ENCODE measurements around the gene SYNPO.

SYNPO gene

GRCh38 chr5:150641006-150641570 is 628 bp downstream of the SYNPO start:
- H3K36me3 ChIP-seq (ENCODE audit: control insufficient read depth, insufficient read depth, low read length), result no peaks in the 10 kb centered on the region
- no peaks in the 10 kb centered on the region for H3K9me3 ChIP-seq (ENCODE audit: control insufficient read depth, low read length)
- H3K27ac ChIP-seq (ENCODE audit: insufficient read depth, low read length, poor library complexity, severe bottlenecking), result no peak overlapping the region
- H3K4me3 ChIP-seq (ENCODE audit: insufficient read depth, low read depth, low read length, poor library complexity, severe bottlenecking), result no peak overlapping the region
- no peaks in the 10 kb centered on the region for H3K27me3 ChIP-seq (replicated peaks; ENCODE audit: control insufficient read depth, insufficient read depth, low read length, poor library complexity, severe bottlenecking)
- no peaks in the 10 kb centered on the region for H3K4me1 ChIP-seq (ENCODE audit: control insufficient read depth, insufficient read depth, low read length, poor library complexity, severe bottlenecking)
- DNase-seq, result no peak

GRCh38 chr5:150641824-150642566 is 1.5 kb downstream of the SYNPO start:
- H3K27me3 ChIP-seq (replicated peaks; ENCODE audit: control insufficient read depth, insufficient read depth, low read length, poor library complexity, severe bottlenecking), result no peaks in the 10 kb centered on the region
- DNase-seq, result no peak
- no peak overlapping the region for H3K27ac ChIP-seq (ENCODE audit: insufficient read depth, low read length, poor library complexity, severe bottlenecking)
- H3K4me1 ChIP-seq (ENCODE audit: control insufficient read depth, insufficient read depth, low read length, poor library complexity, severe bottlenecking), result no peaks in the 10 kb centered on the region
- H3K36me3 ChIP-seq (ENCODE audit: control insufficient read depth, insufficient read depth, low read length), result no peaks in the 10 kb centered on the region
- H3K9me3 ChIP-seq (ENCODE audit: control insufficient read depth, low read length), result no peaks in the 10 kb centered on the region
- H3K4me3 ChIP-seq (ENCODE audit: insufficient read depth, low read depth, low read length, poor library complexity, severe bottlenecking), result no peak overlapping the region

- Histone ChIP-seq H3K27ac (ENCODE audit: insufficient read depth, low read length, poor library complexity, severe bottlenecking) (no peak overlapping the region), H3K27me3 (replicated peaks; ENCODE audit: control insufficient read depth, insufficient read depth, low read length, poor library complexity, severe bottlenecking) (no peaks in the 10 kb centered on the region), H3K36me3 (ENCODE audit: control insufficient read depth, insufficient read depth, low read length) (no peaks in the 10 kb centered on the region), H3K4me3 (ENCODE audit: insufficient read depth, low read depth, low read length, poor library complexity, severe bottlenecking) (no peak overlapping the region), H3K9me3 (ENCODE audit: control insufficient read depth, low read length) (no peaks in the 10 kb centered on the region), H3K4me1 (ENCODE audit: control insufficient read depth, insufficient read depth, low read length, poor library complexity, severe bottlenecking) (no peaks in the 10 kb centered on the region)
- DNase-seq, result no peak
Measured at GRCh38 chr5:150642567-150642927, 2.1 kb downstream of the SYNPO start.

- Histone ChIP-seq H3K4me3 (ENCODE audit: insufficient read depth, low read depth, low read length, poor library complexity, severe bottlenecking) (no peak overlapping the region), H3K36me3 (ENCODE audit: control insufficient read depth, insufficient read depth, low read length) (no peaks in the 10 kb centered on the region), H3K4me1 (ENCODE audit: control insufficient read depth, insufficient read depth, low read length, poor library complexity, severe bottlenecking) (no peaks in the 10 kb centered on the region), H3K9me3 (ENCODE audit: control insufficient read depth, low read length) (no peaks in the 10 kb centered on the region), H3K27me3 (replicated peaks; ENCODE audit: control insufficient read depth, insufficient read depth, low read length, poor library complexity, severe bottlenecking) (no peaks in the 10 kb centered on the region), H3K27ac (ENCODE audit: insufficient read depth, low read length, poor library complexity, severe bottlenecking) (no peak overlapping the region)
- DNase-seq, result no peak
Measured at GRCh38 chr5:150642991-150643710, 2.7 kb downstream of the SYNPO start.

- Histone ChIP-seq H3K9me3 (ENCODE audit: control insufficient read depth, low read length) (no peaks in the 10 kb centered on the region), H3K4me3 (ENCODE audit: insufficient read depth, low read depth, low read length, poor library complexity, severe bottlenecking) (no peak overlapping the region), H3K27me3 (replicated peaks; ENCODE audit: control insufficient read depth, insufficient read depth, low read length, poor library complexity, severe bottlenecking) (no peaks in the 10 kb centered on the region), H3K27ac (ENCODE audit: insufficient read depth, low read length, poor library complexity, severe bottlenecking) (no peak overlapping the region), H3K36me3 (ENCODE audit: control insufficient read depth, insufficient read depth, low read length) (no peaks in the 10 kb centered on the region), H3K4me1 (ENCODE audit: control insufficient read depth, insufficient read depth, low read length, poor library complexity, severe bottlenecking) (no peaks in the 10 kb centered on the region)
- DNase-seq, result no peak
Measured at GRCh38 chr5:150644058-150644457, 3.6 kb downstream of the SYNPO start.

GRCh38 chr5:150644514-150644913 is 4.1 kb downstream of the SYNPO start:
- Histone ChIP-seq H3K27me3 (replicated peaks; ENCODE audit: control insufficient read depth, insufficient read depth, low read length, poor library complexity, severe bottlenecking) (no peaks in the 10 kb centered on the region), H3K4me3 (ENCODE audit: insufficient read depth, low read depth, low read length, poor library complexity, severe bottlenecking) (no peak overlapping the region), H3K9me3 (ENCODE audit: control insufficient read depth, low read length) (no peaks in the 10 kb centered on the region), H3K27ac (ENCODE audit: insufficient read depth, low read length, poor library complexity, severe bottlenecking) (no peak overlapping the region), H3K36me3 (ENCODE audit: control insufficient read depth, insufficient read depth, low read length) (no peaks in the 10 kb centered on the region), H3K4me1 (ENCODE audit: control insufficient read depth, insufficient read depth, low read length, poor library complexity, severe bottlenecking) (no peaks in the 10 kb centered on the region)
- DNase-seq, result no peak

GRCh38 chr5:150645070-150645700 is 4.7 kb downstream of the SYNPO start:
- no peaks in the 10 kb centered on the region for H3K9me3 ChIP-seq (ENCODE audit: control insufficient read depth, low read length)
- no peak overlapping the region for H3K27ac ChIP-seq (ENCODE audit: insufficient read depth, low read length, poor library complexity, severe bottlenecking)
- H3K36me3 ChIP-seq (ENCODE audit: control insufficient read depth, insufficient read depth, low read length), result no peaks in the 10 kb centered on the region
- no peaks in the 10 kb centered on the region for H3K4me1 ChIP-seq (ENCODE audit: control insufficient read depth, insufficient read depth, low read length, poor library complexity, severe bottlenecking)
- DNase-seq, result no peak
- H3K27me3 ChIP-seq (replicated peaks; ENCODE audit: control insufficient read depth, insufficient read depth, low read length, poor library complexity, severe bottlenecking), result no peaks in the 10 kb centered on the region
- no peak overlapping the region for H3K4me3 ChIP-seq (ENCODE audit: insufficient read depth, low read depth, low read length, poor library complexity, severe bottlenecking)

GRCh38 chr5:150647275-150648251 is 7.1 kb downstream of the SYNPO start:
- Histone ChIP-seq H3K27me3 (replicated peaks; ENCODE audit: control insufficient read depth, insufficient read depth, low read length, poor library complexity, severe bottlenecking) (no peaks in the 10 kb centered on the region), H3K4me1 (ENCODE audit: control insufficient read depth, insufficient read depth, low read length, poor library complexity, severe bottlenecking) (no peaks in the 10 kb centered on the region), H3K36me3 (ENCODE audit: control insufficient read depth, insufficient read depth, low read length) (no peaks in the 10 kb centered on the region), H3K9me3 (ENCODE audit: control insufficient read depth, low read length) (no peaks in the 10 kb centered on the region), H3K4me3 (ENCODE audit: insufficient read depth, low read depth, low read length, poor library complexity, severe bottlenecking) (no peak overlapping the region), H3K27ac (ENCODE audit: insufficient read depth, low read length, poor library complexity, severe bottlenecking) (no peak overlapping the region)
- DNase-seq, result no peak

GRCh38 chr5:150648294-150649107 is 8.0 kb downstream of the SYNPO start:
- H3K36me3 ChIP-seq (ENCODE audit: control insufficient read depth, insufficient read depth, low read length), result no peaks in the 10 kb centered on the region
- no peaks in the 10 kb centered on the region for H3K9me3 ChIP-seq (ENCODE audit: control insufficient read depth, low read length)
- H3K27ac ChIP-seq (ENCODE audit: insufficient read depth, low read length, poor library complexity, severe bottlenecking), result no peak overlapping the region
- no peaks in the 10 kb centered on the region for H3K27me3 ChIP-seq (replicated peaks; ENCODE audit: control insufficient read depth, insufficient read depth, low read length, poor library complexity, severe bottlenecking)
- H3K4me3 ChIP-seq (ENCODE audit: insufficient read depth, low read depth, low read length, poor library complexity, severe bottlenecking), result no peak overlapping the region
- DNase-seq, result no peak
- no peaks in the 10 kb centered on the region for H3K4me1 ChIP-seq (ENCODE audit: control insufficient read depth, insufficient read depth, low read length, poor library complexity, severe bottlenecking)

All from effector memory CD4-positive, alpha-beta T cell (primary cell).